GM19468 (cell line): ENCODE results near the gene EFHD2.
"Not testable (repeated sequence)": the region's sequence is repeated elsewhere in the genome, so short reads cannot be mapped to it uniquely, and the experiment has no call there.

Source experiments
- ATAC-seq: cut with Tn5 transposase; IDR thresholded peaks from one replicate; pipeline ENCODE4 v1.9.1; 2021; ENCODE audit warnings: mild to moderate bottlenecking, moderate library complexity, moderate number of reproducible peaks; ENCODE audit not compliant: unreplicated experiment; ENCODE audit errors: extremely low read depth

EFHD2 gene

GRCh38 chr1:15469361-15469760 is 59.7 kb downstream of the EFHD2 start:
- no peak for ATAC-seq

DNA sequence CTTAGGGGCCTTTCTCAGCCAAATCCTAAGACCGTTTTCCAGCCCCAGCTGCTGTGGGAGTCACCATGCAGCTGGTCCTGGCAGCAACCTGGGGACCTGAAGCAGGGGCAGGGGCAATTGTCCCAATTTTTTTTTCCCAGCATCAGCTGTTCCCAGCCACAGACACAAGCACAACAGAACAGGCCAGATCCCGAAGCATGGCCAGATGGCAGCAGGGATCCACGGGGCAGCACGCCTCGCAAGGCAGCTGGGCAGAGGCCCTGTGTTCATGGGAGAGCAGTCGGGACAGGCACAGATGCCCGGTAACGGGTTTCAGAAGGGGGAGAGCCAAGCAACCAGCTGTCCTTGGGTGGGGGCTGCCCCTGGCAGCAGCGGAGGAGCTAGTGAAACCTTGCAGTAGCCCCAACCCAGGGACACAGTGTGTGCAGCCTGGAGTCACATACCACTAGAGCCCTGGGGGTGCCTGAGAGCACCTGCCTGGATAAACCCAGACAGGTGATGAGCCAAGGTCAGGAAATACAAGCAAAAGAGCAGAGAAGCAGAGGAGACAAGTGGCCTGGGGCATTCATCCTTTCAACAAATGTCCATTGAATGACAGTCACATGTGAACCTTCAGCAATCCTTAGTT is 60.2 kb downstream of the EFHD2 start:
- ATAC-seq, result not testable (repeated sequence)

DNA sequence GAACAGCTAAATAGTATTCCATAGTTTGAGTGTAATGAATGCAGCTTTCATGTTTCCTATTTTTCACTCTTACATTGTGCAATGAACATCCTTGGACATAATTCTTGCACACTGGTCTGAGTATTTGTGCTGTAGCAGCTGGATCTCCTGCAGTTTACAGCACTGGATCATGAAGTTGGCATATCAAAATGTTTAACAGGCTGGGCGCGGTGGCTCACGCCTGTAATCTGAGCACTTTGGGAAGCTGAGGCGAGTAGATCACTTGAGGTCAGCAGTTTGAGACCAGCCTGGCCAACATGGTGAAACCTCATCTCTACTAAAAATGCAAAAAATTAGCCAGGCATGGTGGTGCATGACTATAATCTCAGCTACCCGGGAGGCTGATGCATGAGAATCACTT is 61.4 kb downstream of the EFHD2 start:
- not testable (repeated sequence) for ATAC-seq

DNA sequence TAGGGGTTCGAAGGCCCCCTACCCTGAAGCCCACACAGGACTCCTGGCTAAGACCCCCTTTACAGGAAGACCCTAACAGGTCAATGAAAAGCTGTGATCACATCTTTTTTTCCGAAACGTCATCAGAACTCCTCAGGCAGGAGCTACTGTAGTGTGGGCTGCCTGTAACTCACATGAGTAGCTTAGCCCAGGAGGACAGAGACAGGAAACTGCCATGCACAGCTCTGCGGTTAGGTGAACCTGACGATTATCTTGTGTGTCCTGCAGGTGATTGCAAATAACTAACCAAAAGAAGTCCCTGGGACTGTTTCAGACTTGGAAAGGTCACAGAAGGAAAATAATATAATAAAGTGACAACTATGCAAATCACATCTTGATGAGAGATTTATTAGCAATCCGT is 62.0 kb downstream of the EFHD2 start:
- not testable (repeated sequence) for ATAC-seq

DNA sequence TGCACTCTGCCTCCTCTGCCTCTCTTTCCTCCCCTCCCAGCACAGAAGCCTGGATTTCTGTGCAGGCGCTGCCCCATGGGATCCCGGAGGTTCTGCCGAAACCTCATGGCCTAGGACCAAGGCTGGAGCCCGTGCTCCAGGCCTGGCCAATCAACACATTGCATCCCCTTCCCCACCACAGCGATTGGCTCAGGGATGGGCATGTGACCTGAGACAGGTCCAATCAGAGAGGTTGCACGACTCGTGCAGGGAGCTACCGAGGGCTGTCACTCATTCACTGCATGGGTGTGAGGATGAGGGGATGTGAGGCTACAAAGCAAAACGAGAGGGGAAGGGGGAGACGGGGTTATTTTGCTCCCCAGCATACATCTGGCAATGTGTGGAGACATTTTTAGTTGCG is 62.9 kb downstream of the EFHD2 start:
- no peak for ATAC-seq

DNA sequence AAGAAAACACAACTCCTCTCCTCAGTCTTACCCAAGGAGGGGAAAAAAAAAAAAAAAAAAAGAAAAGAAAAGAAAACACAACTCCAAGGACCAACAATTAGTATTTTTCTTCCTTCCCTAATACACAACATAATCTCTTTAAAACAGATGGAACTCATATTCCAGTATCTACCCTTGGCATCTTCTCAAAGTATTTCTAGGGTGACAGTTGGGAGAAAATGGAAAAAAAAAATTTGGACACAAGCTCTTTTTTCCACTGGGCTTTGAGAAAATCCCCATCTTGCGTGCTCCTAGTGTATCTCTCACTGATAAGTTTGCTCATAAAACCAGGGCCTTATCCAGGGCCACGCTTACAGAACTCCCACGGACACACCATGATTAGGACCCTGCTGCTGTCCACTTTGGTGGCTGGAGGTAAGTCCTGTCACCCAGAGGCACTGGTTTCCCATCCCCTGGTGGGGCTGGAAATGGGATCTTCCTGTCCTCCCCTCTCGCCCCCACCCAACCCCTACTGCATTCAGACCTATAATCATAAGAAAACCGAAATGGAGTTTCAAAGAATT is 66.1 kb downstream of the EFHD2 start, which contains the start of gene CELA2B:
Gene CELA2B (plus strand): TSS at position 353 of the 563 bp plus-strand sequence. CDS start 22 bp downstream, at position 375.
- no peak for ATAC-seq

- ATAC-seq, result no peak
These were observed 67.2 kb downstream of the EFHD2 start for GRCh38 chr1:15476927-15477326.

DNA sequence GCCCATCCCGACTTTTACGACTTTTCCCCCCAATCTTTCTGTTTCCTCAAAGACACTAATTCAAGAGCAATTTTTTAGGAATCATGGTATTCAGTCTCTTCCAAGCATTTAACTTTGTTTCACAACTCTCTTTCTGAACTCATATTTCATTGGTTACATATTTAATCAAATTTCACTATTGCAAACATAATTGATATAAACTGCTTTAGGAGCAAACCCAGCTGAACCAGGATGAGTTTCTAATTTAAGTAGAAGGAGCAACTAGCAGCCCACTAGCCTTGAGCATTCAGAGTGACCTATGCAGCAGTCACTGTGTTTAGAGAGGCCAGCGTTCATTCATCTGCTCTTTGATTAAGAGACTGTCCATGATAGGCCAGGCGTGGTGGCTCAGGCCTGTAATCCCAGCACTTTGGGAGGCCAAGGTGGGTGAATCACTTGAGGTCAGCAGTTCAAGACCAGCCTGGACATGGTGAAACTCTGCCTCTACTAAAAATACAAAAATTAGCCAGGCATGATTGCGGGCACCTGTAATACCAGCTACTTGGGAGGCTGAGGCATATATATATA is 68.0 kb downstream of the EFHD2 start:
- no peak for ATAC-seq
